Measurements from ENCODE around the gene SLITRK4.
A peak's percentile ranks its signal among the peaks of the same experiment; 100 is the strongest.

The SLITRK4 gene, protein sequence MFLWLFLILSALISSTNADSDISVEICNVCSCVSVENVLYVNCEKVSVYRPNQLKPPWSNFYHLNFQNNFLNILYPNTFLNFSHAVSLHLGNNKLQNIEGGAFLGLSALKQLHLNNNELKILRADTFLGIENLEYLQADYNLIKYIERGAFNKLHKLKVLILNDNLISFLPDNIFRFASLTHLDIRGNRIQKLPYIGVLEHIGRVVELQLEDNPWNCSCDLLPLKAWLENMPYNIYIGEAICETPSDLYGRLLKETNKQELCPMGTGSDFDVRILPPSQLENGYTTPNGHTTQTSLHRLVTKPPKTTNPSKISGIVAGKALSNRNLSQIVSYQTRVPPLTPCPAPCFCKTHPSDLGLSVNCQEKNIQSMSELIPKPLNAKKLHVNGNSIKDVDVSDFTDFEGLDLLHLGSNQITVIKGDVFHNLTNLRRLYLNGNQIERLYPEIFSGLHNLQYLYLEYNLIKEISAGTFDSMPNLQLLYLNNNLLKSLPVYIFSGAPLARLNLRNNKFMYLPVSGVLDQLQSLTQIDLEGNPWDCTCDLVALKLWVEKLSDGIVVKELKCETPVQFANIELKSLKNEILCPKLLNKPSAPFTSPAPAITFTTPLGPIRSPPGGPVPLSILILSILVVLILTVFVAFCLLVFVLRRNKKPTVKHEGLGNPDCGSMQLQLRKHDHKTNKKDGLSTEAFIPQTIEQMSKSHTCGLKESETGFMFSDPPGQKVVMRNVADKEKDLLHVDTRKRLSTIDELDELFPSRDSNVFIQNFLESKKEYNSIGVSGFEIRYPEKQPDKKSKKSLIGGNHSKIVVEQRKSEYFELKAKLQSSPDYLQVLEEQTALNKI

DNA sequence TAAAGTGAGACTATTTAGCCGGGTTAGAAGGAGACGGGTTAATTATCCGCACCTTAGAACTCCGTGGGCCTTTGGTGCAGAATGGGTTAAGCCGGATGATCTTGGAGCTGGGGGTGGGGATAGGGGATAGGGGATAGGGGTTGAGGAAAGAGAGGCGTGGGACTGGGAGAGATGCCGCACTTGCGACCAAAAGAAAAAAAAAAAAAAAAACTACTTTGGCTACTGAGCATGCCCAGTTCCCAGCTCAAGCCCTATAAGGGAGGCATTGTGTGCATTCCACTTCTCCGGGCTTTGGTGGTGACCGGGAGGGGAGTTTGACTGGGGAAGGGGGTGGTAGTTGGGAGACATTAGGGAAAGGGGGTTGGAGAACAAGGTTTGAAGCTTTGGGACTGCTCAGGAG lies at the start of gene SLITRK4:
Gene SLITRK4 (minus strand): TSS at position 187 of the 400 bp plus-strand sequence. CDS start 4,993 bp downstream, outside the sequence.
- no peak for DNase-seq

DNA sequence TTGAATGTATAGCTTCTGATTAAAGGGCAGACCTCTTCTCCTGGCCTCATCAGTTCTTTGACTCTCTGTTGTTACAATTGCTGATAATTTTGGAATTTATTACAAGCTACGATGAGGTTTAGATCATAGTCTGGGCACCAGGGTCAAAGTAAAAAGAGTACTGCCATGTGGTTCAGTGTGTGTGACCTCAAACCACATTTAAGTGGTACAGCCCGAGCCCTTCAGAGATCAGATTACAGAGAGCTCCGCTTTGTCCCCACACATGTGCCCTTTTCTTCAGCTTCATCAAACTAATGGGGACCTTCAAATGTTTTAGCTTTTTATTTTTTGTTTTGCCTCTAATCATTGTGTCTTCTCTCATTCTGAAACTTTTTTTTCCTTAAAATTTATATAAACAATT lies 47.6 kb upstream of the SLITRK4 start:
- no peak for DNase-seq

DNA sequence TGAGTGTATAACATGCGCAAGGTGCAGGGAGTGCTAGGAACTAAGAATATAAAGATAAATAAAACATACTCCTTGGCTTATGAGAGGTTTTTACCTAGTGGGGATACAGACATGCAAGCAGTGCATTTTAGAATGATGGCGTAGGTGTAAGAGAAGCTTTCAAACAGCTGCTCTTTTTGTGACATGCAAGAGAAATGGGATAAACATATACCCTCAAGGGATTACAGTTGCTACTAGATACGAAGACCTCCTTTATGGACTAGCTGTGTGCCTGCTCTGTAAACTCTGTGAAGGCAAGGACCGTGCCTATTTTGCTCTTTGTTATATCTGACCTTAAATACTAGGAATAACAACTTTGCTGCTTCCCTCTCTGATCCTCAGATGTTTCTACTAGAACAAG lies 39.0 kb upstream of the SLITRK4 start:
- DNase-seq = no peak

DNA sequence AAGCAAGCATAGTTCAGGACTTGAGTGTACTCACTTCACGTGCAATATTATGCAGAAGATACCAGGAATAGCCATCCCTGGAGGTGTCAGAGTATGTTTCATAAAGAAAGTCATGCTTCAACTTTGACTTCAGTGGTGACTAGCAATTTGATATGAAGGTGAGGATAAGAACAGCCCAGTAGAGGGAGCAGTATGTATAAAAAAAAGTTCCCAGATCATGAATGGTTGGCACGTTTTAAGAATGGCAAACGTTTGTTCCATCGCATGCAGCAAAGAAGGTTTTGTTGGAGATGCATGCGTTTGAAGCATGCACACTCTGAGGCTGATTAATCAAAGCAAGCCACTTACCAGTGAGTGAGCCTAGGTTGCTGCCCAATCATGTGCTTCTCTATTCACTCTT lies 33.5 kb upstream of the SLITRK4 start:
- DNase-seq = no peak

DNA sequence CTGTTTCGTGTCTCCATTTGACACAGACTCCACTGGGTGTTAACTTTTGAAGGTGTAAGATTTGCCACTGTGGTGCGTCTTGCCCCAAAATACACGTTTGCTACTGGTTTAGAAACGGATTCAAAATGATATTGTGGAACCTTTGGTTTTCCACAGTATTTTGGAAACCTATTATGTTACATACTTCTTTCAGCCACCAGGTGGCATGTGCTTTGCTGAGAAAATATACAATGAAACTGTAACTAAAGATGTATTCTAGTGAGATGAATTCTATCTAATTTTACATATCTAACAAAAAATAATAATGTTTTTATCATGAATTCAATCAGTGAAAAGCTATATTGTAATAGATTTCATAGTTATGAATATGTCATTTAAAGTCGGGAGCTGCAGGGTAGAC lies 28.4 kb upstream of the SLITRK4 start:
- no peak for DNase-seq

DNA sequence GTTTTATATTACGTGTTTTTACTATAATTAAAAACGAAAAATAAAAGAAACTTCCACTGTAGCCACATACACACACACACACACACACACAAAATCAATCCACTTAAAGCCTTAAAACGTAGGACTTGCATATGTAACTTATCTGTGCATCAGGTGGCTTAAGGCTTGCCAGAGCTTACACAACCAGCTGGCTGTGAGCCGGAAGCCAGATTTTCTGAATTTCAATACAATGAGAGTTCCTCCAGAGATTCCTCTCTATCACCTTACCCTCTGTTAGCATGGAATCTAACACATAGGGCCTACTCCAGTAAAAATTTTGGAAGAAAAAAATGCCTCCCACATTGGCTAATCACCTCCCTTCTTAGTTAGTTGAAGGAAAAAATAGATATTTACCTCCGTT lies 27.9 kb upstream of the SLITRK4 start:
- DNase-seq = no peak

DNA sequence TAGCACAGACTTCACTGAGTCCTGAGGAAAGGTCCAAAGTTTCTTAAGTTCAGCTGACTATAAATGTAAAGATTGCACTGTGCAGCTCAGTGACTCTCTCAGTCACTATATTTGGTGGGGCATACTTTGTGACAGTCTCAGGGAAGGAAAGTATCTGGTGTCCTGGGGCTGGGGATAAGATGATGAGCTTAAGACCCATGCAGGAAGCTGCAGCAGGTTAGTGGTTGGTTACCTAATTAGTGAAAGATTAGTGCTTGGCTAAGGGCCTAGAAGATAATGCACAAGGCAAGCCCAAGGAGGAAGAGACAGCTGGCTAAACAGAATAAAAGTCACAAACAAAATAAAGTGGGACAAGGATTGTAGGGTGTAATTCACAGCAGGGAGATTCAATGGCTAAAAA lies 25.4 kb upstream of the SLITRK4 start:
- DNase-seq = no peak

DNA sequence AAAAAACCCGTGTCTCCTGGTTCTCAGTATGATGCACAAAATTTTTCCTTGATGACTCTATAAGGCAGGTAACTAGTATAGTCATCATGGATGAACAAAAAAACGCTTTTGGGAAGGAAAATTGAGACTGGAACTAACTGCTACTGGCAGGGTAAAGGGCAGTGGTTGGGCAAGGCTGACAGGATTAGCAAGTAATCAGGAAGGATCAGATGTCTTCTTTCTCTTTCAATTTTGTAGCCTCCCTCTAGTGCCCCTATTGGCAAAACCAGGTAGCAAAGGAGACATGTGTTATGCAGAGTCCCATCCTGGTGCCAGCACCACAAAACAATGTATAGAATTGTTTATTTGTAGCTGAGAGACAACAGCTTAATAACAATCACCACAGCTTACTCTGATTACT lies 12.8 kb upstream of the SLITRK4 start:
- peak in 1 of 2 donors; percentile 10 for DNase-seq

DNA sequence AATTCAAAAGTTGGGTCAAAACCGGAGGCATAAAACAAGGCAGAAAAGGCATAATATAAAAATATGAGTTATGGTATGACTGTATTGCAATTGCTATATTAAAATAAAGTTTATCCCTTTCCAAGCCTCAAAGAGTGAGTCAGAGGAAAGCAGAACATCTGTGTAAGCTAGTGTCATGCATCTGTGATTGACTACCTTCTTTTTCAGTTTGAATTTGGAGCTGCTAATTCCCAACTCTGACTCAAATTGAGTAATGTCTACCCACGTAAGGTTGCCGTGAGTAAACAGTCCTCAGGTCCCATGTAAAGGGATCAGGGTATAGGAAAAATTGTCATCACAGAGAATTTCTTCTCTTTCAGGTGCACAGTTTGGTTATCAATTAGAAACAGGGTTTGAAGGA lies 6.5 kb upstream of the SLITRK4 start:
- DNase-seq = peak in 1 of 2 donors; percentile 15

DNA sequence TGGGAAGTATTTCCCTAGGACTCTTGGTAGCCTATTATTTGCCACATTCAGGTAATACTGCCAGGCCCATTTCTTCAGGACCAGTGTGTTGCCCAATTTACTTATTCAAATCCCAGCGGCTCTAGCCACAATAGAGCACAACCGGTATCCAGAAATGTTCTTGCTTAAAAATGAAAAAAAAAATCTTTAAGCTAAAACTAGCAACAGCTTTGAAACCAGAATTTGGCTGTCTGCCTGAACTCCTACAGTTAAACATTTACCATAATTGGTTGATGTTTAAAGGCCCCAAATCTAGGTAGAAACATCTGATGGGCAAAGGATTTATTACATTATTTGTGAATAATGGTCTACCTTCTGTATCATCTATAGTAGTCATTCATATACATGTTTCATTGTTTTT lies 930 bp upstream of the SLITRK4 start:
- DNase-seq = no peak

DNA sequence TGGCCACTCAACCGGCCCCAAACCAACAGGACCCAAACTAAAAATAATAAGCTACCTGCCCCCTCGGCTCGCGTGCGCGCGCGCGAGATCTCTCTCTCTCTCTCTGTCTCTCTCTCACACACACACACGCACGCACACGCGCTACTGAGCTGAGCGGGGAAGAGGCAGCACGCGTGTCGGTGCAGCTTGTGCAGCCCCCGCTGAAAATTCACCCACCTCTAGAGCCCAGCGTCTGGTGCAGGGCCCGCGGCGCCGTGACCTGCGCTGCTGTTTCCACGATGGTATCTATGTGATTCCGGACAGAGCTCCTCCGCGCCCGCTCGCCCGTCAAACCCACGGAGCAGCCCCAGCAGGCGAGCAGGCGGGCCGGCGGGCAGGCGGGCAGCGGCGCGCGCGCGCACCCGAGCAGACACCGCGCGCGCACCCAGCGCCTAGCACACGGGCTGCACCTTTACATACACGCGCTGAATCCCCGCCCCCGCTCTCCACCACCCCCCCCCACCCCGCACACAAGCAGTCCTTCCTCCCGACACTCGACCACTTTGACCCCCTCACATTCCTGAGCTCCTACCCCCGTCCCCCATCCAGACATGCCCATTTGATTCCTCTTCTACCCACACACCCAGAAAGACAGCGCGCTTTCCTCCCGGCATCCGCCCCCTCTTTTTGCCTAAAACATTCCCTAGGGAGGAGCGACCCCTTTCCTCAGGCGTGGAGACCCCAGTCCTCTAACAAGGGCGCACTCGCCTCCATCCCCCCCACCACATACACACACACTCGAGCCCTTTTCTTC lies 1.0 kb downstream of the SLITRK4 start:
- DNase-seq = no peak

DNA sequence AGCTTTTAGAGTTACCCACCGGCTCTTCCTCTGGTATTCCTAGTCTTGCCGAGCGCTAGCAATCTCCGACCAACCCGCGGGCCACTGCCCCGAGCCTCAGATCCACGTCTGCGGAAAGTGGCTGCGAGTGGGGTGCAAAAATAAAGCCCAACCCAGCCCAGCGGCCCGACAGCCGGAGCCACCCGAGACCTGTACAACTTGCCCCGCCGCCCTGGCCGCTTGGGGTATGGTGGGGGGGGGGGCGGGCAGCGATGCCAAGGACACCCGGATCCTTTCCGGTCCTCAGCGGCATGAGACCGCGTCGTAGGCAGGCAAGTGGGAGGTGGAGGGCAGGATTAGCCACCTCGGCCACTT lies 1.6 kb downstream of the SLITRK4 start:
- peak in 1 of 2 donors; percentile 3 for DNase-seq

DNA sequence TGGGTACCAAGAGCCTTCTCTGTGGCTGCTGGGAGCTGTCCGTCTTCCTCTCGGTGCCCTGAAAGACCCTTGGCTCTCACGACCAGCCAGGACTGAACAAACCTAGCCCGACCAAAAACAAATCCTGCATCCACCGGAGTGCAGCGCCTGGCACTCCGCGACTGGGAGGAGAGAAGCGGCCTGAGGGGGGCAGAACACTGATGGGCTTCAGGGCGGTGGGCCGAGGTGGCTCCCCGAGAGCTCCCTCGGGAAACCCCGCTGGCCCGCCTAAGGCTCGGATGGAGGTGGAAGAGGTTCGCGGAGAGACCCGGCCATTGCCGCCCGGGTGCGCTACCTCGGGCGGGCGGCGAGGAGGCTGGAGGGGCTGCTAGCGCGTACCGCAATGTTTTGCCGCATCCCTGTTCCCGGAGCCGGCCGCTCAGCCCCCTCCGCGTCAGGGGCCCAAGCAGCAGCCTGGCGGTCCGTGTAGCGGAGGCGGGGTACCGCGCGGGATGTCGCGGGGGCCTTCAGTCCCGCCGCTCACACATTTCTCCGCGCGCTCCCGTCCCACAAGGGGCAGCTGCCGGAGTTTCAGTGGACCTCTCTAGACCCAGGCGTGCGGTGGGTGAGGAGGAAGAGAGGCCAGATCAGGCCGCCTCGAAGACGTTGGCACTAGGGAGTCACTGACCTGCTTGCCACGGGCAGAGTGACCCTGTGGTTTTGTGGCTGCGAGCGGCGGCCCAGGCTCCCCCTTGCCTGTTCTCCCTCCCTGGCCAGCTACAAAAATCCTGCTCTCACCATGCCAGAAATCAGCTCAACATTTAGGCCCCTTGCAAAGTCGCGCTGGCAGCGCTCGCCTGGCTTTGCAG lies 2.2 kb downstream of the SLITRK4 start:
- DNase-seq = peak in 1 of 2 donors; percentile 11

DNA sequence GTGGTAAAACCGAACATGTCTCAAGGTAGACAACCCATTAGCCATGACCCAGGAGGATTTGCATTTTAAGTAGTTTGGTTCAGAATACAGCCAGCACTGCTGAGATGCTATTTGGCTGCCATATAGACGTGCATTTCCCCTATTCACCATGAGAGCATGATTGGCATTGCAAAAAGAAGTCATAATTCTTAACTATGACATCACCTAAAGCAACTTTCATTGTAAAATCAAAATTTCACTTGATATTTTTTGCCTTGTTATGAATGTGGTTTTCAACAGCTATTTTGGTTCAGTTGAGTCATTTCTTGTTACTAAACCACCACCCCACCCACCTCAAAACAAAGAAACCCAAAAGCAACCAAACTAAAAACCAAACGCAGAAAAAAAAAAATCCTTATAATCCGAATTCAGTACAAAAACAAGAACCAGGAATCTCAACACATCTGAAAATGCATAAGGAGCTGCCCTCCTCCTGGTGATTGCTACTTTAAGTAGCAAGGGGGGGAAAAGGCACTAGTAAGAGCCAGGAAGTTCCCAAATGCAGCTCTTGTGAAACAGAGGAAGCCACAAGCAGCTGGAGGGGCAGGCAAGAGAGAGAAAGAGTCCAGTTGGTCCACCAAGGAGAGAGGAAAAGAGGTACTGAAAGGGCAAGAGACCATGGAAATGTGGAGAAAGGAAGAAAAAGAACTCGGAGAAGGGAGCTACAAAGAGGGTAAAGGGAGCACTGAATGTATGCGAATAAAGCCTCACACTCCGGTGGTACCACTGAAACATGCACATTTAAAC lies 3.1 kb downstream of the SLITRK4 start:
- peak; percentile 9 to 53 for DNase-seq

DNA sequence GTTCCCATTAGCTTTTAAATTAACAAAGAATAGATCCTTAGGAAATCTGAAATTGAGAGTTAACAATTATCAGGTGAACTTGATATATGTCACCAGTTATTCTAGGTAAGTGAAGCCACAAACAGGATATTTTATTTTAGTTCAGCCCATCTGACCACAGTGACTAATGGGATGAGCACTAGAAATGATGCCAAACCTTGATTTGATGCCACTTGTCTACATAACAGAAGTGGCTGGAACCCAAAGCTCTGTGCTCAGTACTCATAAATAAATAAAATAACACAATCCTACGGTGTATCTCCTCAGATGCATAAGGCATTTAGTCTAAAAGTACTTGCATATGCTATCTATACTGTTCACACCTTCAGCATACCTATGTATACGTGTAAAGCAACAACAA lies 12.2 kb downstream of the SLITRK4 start:
- DNase-seq = no peak

DNA sequence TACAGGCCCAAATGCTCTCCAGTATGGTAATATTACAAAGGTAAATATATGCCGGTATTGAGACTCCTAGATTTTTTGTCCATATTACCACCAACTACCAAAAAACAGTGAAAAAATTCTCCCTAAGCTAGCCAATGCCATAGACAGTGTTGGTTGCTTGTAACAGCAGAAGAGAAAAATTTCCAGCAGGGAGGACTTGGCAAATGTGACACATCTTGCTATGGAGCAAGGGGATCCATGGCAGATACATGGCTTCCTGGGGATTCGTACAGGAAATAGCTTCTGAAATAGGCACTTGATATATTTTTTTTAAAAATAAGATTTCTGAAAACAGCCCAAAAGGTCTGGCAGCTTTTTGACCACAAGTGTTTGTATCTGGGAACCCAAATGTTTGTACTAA lies 14.6 kb downstream of the SLITRK4 start:
- DNase-seq = no peak

DNA sequence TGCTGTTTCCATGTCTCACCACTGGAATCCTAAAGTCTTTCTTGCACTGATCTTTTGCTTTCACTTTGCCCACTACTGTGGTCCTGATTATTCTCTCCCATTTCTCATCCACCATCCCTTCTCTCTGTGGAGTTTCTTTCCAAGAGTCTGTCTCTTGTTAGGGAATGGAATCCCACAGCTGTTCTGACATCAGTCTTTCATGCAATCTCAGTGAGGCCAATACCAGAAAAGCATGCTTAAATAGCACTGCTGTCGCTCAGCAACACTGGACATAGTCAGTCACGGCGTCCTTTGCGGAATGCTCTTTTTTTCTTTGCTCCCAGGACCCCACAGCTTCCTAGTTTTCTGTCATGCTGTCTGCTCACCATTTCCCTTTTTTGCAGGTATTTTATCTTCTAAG lies 20.1 kb downstream of the SLITRK4 start:
- no peak for DNase-seq

DNA sequence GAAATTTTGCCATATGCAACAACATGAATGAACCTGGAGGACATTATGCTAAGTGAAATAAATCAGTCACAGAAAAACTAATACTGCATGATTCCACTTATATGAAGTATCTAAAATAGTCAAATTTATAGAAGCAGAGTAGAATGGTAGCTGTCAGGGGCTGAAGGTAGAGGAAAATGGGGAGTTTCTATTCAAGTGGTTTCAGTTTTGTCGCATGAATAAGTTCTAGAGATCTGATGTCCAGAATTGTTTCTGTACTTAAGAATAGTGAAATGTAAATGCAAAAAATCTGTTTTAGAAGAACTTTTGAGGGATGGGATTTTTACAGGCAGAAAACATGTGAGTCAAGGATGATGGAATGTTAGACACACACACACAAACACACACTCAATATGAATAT lies 34.1 kb downstream of the SLITRK4 start:
- no peak for DNase-seq

DNA sequence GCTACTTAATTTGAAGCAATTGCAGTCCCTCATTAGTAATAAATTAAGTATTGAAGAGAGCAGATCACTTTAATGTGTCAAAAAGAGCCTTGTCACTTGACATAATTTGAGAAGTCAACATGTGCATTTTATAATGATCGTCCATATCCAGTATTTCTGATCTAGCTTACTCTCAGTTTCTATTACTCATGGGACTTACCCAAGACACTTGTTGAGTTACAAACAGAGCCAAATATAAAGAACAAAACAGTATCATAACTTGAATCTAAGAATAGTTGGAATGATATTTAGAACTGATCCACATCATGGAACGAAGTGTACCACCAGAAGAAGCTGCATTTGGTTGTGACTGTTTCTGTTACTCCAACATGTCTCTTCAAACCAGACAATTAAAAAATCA lies 54.7 kb downstream of the SLITRK4 start:
- DNase-seq = no peak

DNA sequence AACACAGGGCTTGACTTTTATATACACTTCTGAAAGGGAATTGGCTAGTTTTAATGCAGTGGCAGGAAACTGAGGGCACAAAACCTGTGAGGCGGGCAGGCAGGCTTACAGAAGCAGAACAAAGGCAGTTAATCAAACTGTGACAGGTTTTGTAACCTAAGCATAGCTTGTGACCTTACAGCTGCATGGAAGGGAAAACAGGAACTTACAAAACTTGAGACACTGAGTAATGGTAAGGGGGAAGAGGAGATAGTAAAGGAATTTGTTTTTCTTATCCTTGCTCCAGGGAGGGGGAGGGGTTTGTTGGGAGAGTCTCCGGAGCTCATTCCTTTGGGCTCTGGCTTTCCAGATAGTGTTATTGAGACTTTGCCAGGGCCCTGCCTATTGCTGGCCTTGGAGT lies 55.6 kb downstream of the SLITRK4 start:
- DNase-seq = peak in 1 of 2 donors; percentile 21

Data from bone marrow (tissue), 2 donors.